ENCODE measurements around the gene TRIM43B.
"Not testable (repeated sequence)": the region's sequence is repeated elsewhere in the genome, so short reads cannot be mapped to it uniquely, and the experiment has no call there.

Gene TRIM43B

GRCh38 chr2:95484654-95485053 is at the start of gene TRIM43B:
Gene TRIM43B (minus strand): TSS chr2:95484754. CDS start chr2:95482714, 2,040 bp downstream.
- DNase-seq (ENCODE audit: low read depth in 2 of 2), result not testable (repeated sequence)

DNA sequence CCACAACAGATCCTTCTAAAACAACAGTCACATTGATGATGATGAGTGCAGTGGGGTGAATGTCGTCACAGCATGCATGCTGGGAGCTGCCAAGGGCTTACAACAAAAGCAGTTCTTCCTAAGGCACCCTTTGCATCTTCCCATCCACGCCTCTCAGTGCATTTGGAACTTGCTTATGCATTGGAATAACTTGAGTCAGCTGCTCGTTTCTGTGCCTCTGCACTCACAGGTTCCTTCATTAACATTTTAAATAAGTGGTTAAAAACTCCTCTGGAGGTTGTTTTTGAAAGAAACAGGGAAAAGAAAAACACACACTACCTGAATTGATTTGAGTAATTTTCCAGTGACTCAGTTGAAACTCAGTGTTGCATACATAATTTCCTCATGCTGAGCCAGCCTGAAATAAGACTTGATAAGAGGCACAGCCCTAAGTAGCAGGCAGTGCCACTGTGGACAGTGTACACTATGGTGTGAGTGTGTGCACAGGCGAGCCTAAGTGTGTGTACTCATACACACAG is 46.8 kb upstream of the TRIM43B start:
- DNase-seq (ENCODE audit: low read depth in 2 of 2), result no peak

- DNase-seq (ENCODE audit: low read depth in 2 of 2), result no peak
These were observed 46.2 kb upstream of the TRIM43B start for GRCh38 chr2:95530734-95531133.

GRCh38 chr2:95526360-95527341 is 42.1 kb upstream of the TRIM43B start:
- peak; percentile 33 to 67 for DNase-seq (ENCODE audit: low read depth in 2 of 2)

- no peak for DNase-seq (ENCODE audit: low read depth in 2 of 2)
These were observed 40.9 kb upstream of the TRIM43B start for GRCh38 chr2:95525294-95526035.

GRCh38 chr2:95524195-95524594 is 39.6 kb upstream of the TRIM43B start:
- no peak for DNase-seq (ENCODE audit: low read depth in 2 of 2)

- DNase-seq (ENCODE audit: low read depth in 2 of 2), result no peak
These were observed 30.2 kb upstream of the TRIM43B start for GRCh38 chr2:95514718-95515117.

DNA sequence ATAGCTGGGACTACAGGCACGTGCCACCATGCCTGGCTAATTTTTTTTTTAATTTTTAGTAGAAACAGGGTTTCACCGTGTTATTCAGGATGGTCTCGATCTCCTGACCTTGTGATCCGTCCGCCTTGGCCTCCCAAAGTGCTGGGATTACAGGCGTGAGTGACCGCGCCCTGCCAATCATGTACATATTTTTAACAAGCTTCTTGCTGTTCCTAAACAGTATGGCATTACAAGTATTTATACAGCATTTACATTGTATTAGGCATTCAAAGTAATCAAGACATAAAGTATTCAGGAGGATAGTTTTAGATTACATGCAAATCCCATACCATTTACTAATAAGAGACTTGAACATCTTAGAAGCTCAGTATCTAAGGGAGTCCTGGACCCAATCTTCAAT is 29.7 kb upstream of the TRIM43B start:
- not testable (repeated sequence) for DNase-seq (ENCODE audit: low read depth in 2 of 2)

- no peak for DNase-seq (ENCODE audit: low read depth in 2 of 2)
These were observed 24.9 kb upstream of the TRIM43B start for GRCh38 chr2:95509408-95509807.

DNA sequence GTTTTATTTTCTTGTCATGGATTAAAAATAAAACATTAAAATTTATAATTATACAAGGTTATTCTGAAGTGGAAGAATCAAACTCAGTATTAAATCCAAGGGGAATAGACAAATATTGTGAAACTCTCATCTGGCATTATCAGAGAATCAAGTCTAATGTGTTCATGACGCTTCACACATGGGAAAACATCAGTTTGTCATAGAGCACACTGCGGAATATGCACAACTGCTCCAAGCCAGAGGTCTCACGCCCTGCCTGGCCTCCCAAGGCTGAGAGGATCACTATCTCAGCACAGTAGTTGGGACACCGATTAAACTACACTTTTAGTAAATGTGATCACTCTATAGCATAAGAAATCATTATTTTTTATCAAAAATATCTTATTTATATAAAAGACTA is 20.7 kb upstream of the TRIM43B start:
- no peak for DNase-seq (ENCODE audit: low read depth in 2 of 2)

DNA sequence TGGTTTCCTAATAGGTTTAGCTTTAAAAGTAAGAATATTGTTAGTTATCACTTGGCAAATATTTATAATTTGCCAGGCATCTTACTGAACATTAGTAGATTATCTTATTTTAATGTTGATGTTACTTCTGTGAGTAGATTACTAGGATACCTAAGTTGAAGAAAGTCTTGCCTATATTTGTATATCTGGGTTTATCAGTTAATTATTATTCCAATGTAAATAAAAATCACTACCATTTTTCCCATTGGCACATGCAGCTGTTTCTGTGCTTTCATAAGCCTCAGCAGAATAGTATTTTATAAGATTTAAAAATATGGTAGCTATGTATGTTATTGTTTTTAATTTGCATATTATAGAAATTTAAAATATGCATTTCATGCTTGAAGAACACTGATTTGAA is 16.3 kb upstream of the TRIM43B start:
- no peak for DNase-seq (ENCODE audit: low read depth in 2 of 2)

GRCh38 chr2:95492076-95492475 is 7.5 kb upstream of the TRIM43B start:
- not testable (repeated sequence) for DNase-seq (ENCODE audit: low read depth in 2 of 2)

DNA sequence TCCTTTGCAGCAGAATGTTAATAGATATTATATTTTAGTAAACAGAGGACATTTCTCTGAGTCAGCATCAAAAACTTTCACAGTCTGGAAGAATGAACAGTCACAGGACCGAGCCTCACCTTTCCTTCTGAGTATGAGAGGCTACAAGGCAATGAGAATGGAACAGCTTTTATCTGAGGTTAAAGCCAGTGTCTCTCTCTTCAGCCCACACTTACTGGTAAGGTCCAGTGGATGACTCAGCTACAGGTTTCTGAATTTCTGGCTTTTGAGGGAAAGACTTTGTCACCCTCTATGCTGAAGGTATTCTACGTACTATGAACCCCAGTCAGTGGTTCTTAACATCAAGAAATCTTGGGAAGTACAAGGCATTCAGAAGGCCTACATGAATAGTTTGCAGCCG is 9.5 kb downstream of the TRIM43B start:
- DNase-seq (ENCODE audit: low read depth in 2 of 2), result not testable (repeated sequence)

- not testable (repeated sequence) for DNase-seq (ENCODE audit: low read depth in 2 of 2)
These were observed 16.6 kb downstream of the TRIM43B start for GRCh38 chr2:95467984-95468383.

- not testable (repeated sequence) for DNase-seq (ENCODE audit: low read depth in 2 of 2)
These were observed 18.0 kb downstream of the TRIM43B start for GRCh38 chr2:95466572-95466971.

GRCh38 chr2:95463292-95463691 is 21.3 kb downstream of the TRIM43B start:
- not testable (repeated sequence) for DNase-seq (ENCODE audit: low read depth in 2 of 2)

DNA sequence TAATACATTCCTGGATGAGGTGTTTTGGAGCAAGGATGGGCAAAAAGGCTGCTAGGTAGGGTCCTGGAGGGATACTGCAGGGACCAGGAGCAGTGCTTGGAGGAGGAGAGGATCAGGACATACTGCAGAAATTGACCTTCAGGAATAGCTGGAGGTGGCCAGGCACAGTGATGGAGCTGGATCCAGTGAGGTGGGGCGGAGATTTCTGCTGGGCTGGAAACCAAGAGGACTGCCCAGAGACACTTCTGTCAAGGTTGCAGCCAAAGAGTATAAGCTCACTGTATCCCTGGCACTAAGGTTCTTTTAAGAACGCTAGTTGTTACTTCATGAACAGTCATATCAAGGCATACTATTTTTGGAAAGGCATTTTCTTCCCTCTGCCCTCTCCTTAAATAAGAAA is 39.2 kb downstream of the TRIM43B start:
- DNase-seq (ENCODE audit: low read depth in 2 of 2), result not testable (repeated sequence)

GRCh38 chr2:95442474-95443099 is 42.0 kb downstream of the TRIM43B start:
- DNase-seq (ENCODE audit: low read depth in 2 of 2), result not testable (repeated sequence)

GRCh38 chr2:95435872-95436209 is 48.7 kb downstream of the TRIM43B start:
- DNase-seq (ENCODE audit: low read depth in 2 of 2), result not testable (repeated sequence)

DNA sequence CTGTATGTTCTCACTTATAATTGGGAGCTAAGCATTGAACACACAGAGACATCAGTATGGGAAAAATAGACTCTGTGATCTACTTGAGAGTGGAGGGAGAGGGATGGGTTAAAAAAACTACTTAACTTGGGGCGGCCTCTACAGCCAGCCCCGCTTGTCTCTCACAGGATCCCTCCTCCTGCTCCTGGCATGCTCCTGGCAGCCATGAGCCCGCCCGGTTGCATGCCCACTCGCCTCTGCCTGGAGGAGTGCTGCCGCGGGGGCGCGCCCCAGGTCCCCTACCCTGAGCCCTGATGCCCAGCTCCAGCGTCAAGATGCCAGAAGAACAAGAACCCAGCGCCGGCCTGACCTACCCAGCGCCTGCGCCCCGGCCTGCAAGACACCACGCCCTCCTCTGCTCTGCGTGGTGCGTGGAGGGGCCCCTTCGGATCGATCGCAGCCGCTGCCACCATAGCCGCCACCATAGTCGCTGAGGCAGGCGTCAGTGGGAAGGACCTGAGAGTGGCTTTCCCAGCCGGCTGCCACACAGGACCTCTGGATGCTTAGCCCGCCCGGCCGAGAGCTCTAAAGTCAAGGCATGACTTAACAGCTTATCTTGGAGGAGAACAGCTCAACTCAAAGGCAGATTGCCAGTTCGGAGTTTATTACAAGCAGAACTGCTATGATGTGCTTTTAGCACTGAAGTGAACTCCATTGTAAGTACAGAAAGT is 49.2 kb downstream of the TRIM43B start:
- DNase-seq (ENCODE audit: low read depth in 2 of 2), result not testable (repeated sequence)

DNA sequence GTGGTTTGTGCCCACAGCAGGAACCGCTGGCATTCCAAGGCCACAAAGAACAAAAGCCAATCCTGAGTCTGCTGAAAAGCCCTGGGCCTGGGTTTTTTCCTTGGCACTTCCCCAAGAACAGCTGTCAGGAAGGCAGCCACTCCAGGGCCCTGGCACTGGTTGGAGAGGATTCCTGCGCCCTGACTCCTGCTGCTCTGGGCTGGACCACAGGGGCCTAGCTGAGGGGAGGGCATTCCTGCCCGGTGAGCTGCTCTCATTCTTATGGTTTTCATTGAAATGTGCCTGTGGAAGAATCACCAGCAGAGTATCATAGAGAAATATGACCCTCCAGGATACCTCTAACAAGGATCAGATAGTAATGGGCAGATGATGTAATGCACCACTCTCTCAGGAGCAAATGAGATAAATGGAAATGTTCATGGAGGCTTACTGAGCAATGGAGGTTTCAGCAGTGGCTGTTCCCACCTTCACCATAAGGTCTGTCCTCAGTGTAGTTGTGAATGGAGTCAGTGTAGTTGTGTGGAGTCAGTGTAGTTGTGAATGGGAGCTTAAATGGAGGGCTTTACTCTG is 50.0 kb downstream of the TRIM43B start:
- not testable (repeated sequence) for DNase-seq (ENCODE audit: low read depth in 2 of 2)
